CD4-positive, alpha-beta T cell treated with Interleukin-21 for 1 hour (primary cell): ENCODE measurements around the gene VPS72.
"Not testable (repeated sequence)": the region's sequence is repeated elsewhere in the genome, so short reads cannot be mapped to it uniquely, and the experiment has no call there.

Experiments used
- DNase-seq: peaks from one replicate; pipeline ENCODE4 v3.0.0-alpha.2; 2020

Gene VPS72

GRCh38 chr1:151189637-151190445 is at the start of gene VPS72:
TSS of gene VPS72 (minus strand) at chr1:151190197. CDS start at chr1:151190121, 76 bp downstream.
- DNase-seq, result peak; percentile 87

- no peak for DNase-seq
Observed at GRCh38 chr1:151238467-151238739, 48.4 kb upstream of the VPS72 start.

- no peak for DNase-seq
Observed at GRCh38 chr1:151237678-151238466, 47.9 kb upstream of the VPS72 start.

- DNase-seq, result no peak
Observed at GRCh38 chr1:151235235-151235634, 45.2 kb upstream of the VPS72 start.

GRCh38 chr1:151222130-151222529 is 32.1 kb upstream of the VPS72 start:
- DNase-seq, result no peak

- DNase-seq, result no peak
Observed at GRCh38 chr1:151221616-151222015, 31.6 kb upstream of the VPS72 start.

GRCh38 chr1:151213560-151213959 is 23.6 kb upstream of the VPS72 start:
- DNase-seq, result no peak

GRCh38 chr1:151211972-151212705 is 22.1 kb upstream of the VPS72 start:
- peak; percentile 6 for DNase-seq

- DNase-seq, result no peak
Observed at GRCh38 chr1:151210830-151211229, 20.8 kb upstream of the VPS72 start.

- not testable (repeated sequence) for DNase-seq
Observed at GRCh38 chr1:151205381-151205965, 15.5 kb upstream of the VPS72 start.

GRCh38 chr1:151199873-151200581 is 10.0 kb upstream of the VPS72 start:
- DNase-seq, result peak; percentile 4

- peak; percentile 99 for DNase-seq
Observed at GRCh38 chr1:151198254-151199127, 8.5 kb upstream of the VPS72 start, which contains the start of gene PIP5K1A. TSS of gene PIP5K1A (plus strand) at chr1:151198552. CDS start at chr1:151198997, 445 bp downstream.

- DNase-seq, result no peak
Observed at GRCh38 chr1:151197863-151198253, 7.9 kb upstream of the VPS72 start.

- DNase-seq, result peak; percentile 75
Observed at GRCh38 chr1:151196292-151196800, 6.3 kb upstream of the VPS72 start.

GRCh38 chr1:151194894-151195594 is 5.0 kb upstream of the VPS72 start:
- not testable (repeated sequence) for DNase-seq

GRCh38 chr1:151193856-151194255 is 3.9 kb upstream of the VPS72 start:
- no peak for DNase-seq

- DNase-seq, result no peak
Observed at GRCh38 chr1:151193304-151193703, 3.3 kb upstream of the VPS72 start.

- DNase-seq, result no peak
Observed at GRCh38 chr1:151192047-151192446, 2.0 kb upstream of the VPS72 start.

- DNase-seq, result not testable (repeated sequence)
Observed at GRCh38 chr1:151188667-151189066, 1.3 kb downstream of the VPS72 start.

- DNase-seq, result no peak
Observed at GRCh38 chr1:151187205-151187604, 2.8 kb downstream of the VPS72 start.
